Measurements from ENCODE around the gene BACE1. TPM values are rescaled to one million over a fixed set of nuclear protein-coding genes. Genes with fewer than 3 reads are reported as not detected.

BACE1 gene
- total and polyA plus RNA-seq, 2 donors (not counting 3 experiments of a cell fraction or from before 2014, with no cell fraction given) = 28.8 to 29.6 TPM

GRCh38 chr11:117296881-117297280, 19.2 kb downstream of the BACE1 start:
- Histone ChIP-seq H3K4me3 (replicated peaks in 1 of 3; ENCODE audit: insufficient read depth in 1 of 3, low read depth in 1 of 3, low read length in 3 of 3) (no peak overlapping the region), H3K27me3 (ENCODE audit: control insufficient read depth in 2 of 2, insufficient read depth in 2 of 2, low read length in 2 of 2) (no peaks in the 10 kb centered on the region), H3K9me3 (replicated peaks; ENCODE audit: control insufficient read depth, insufficient read depth, low read length) (no peaks in the 10 kb centered on the region), H3K4me1 (ENCODE audit: control insufficient read depth, extremely low read depth, insufficient read depth, low read length) (no peaks in the 10 kb centered on the region), H3K9me1 (replicated peaks; ENCODE audit: control insufficient read depth, extremely low read depth, insufficient read depth, low read length) (no peaks in the 10 kb centered on the region), H3K4me2 (ENCODE audit: insufficient read depth, low read length) (no peak overlapping the region), H2AFZ (ENCODE audit: low read depth, low read length) (no peak overlapping the region), H3K27ac (ENCODE audit: insufficient read depth, low read depth, low read length) (no peak overlapping the region), H3K36me3 (ENCODE audit: control insufficient read depth in 2 of 2, extremely low read depth in 1 of 2, insufficient read depth in 2 of 2, low read length in 2 of 2) (peaks cover 2 to 5% of the 10 kb centered on the region in 2 experiments), H3K79me2 (ENCODE audit: control insufficient read depth, insufficient read depth, low read length) (no peaks in the 10 kb centered on the region), H3K9ac (replicated peaks; ENCODE audit: extremely low read depth, insufficient read depth, low read length) (no peak overlapping the region), H4K20me1 (replicated peaks; ENCODE audit: control insufficient read depth, extremely low read depth, insufficient read depth, low read length) (no peaks in the 10 kb centered on the region)
- no peak for FAIRE-seq
- no peak for DNase-seq (ENCODE audit: low read depth, low spot score)
- intact Hi-C loops (cut with micrococcal nuclease) = no loop called here
- CTCF ChIA-PET = interaction anchor here (1.0 to 1.4 kb wide), 2 partner anchors 13 to 129 kb away, joined by 3 read pairs; no protein-coding TSS in a partner anchor
- no peak for TF ChIP-seq POLR2AphosphoS5 (IDR thresholded peaks at IDR 0.05; ENCODE audit: insufficient read depth, low read depth, low read length)
- dilution Hi-C loops (cut with MboI; ENCODE audit: extremely low pct_ligation_motif_present, low sequenced_read_pairs) = no loop called here
- POLR2A ChIA-PET = no interaction called here
- BruUV-seq (replicated peaks) = no TSS peak

GRCh38 chr11:117295438-117296137, 20.5 kb downstream of the BACE1 start:
- no TSS peak for BruUV-seq (replicated peaks)
- Histone ChIP-seq H4K20me1 (replicated peaks; ENCODE audit: control insufficient read depth, extremely low read depth, insufficient read depth, low read length) (no peaks in the 10 kb centered on the region), H3K9ac (replicated peaks; ENCODE audit: extremely low read depth, insufficient read depth, low read length) (no peak overlapping the region), H3K27me3 (ENCODE audit: control insufficient read depth in 2 of 2, insufficient read depth in 2 of 2, low read length in 2 of 2) (no peaks in the 10 kb centered on the region), H3K4me3 (replicated peaks in 1 of 3; ENCODE audit: insufficient read depth in 1 of 3, low read depth in 1 of 3, low read length in 3 of 3) (no peak overlapping the region), H3K9me3 (replicated peaks; ENCODE audit: control insufficient read depth, insufficient read depth, low read length) (no peaks in the 10 kb centered on the region), H3K9me1 (replicated peaks; ENCODE audit: control insufficient read depth, extremely low read depth, insufficient read depth, low read length) (no peaks in the 10 kb centered on the region), H2AFZ (ENCODE audit: low read depth, low read length) (no peak overlapping the region), H3K4me1 (ENCODE audit: control insufficient read depth, extremely low read depth, insufficient read depth, low read length) (no peaks in the 10 kb centered on the region), H3K79me2 (ENCODE audit: control insufficient read depth, insufficient read depth, low read length) (no peaks in the 10 kb centered on the region), H3K27ac (ENCODE audit: insufficient read depth, low read depth, low read length) (no peak overlapping the region), H3K4me2 (ENCODE audit: insufficient read depth, low read length) (no peak overlapping the region), H3K36me3 (ENCODE audit: control insufficient read depth in 2 of 2, extremely low read depth in 1 of 2, insufficient read depth in 2 of 2, low read length in 2 of 2) (peaks cover 5% of the 10 kb centered on the region in 2 experiments)
- DNase-seq (ENCODE audit: low read depth, low spot score) (no peak), FAIRE-seq (no peak)
- CTCF ChIA-PET = interaction anchor here (1.3 to 1.8 kb wide), 3 partner anchors 14 to 131 kb away, joined by 3 to 4 read pairs (median 3); partner anchors contain the start of gene BACE1
- TF ChIP-seq FOS (IDR thresholded peaks at IDR 0.05; ENCODE audit: borderline replicate concordance, insufficient read depth, low read length) = no peak
- no peak for TF ChIP-seq POLR2A (IDR thresholded peaks at IDR 0.05; ENCODE audit: low read depth, low read length)
- TF ChIP-seq GATA2 (IDR thresholded peaks at IDR 0.05; ENCODE audit: insufficient read depth, insufficient read length, low read depth, low read length) = no peak
- TF ChIP-seq JUN (IDR thresholded peaks at IDR 0.05; ENCODE audit: borderline replicate concordance, insufficient read depth, insufficient read length, low read depth) = no peak
- TF ChIP-seq POLR2AphosphoS5 (IDR thresholded peaks at IDR 0.05; ENCODE audit: insufficient read depth, low read depth, low read length) = no peak
- no peak for TF ChIP-seq MAX (IDR thresholded peaks at IDR 0.05; ENCODE audit: insufficient read depth, insufficient read length)
- no peak for TF ChIP-seq CTCF (IDR thresholded peaks at IDR 0.05; ENCODE audit: extremely low read depth in 1 of 2, insufficient read depth in 1 of 2, low read depth in 1 of 2, low read length in 2 of 2)
- POLR2A ChIA-PET = no interaction called here
- dilution Hi-C loops (cut with MboI; ENCODE audit: extremely low pct_ligation_motif_present, low sequenced_read_pairs) (no loop called here), intact Hi-C loops (cut with micrococcal nuclease) (no loop called here)

Data from endothelial cell of umbilical vein (primary cell).